Measurements from ENCODE around the gene MST1R. TPM values are rescaled to one million over a fixed set of nuclear protein-coding genes. Genes with fewer than 3 reads are reported as not detected.

The MST1R gene
- total and polyA plus RNA-seq, 2 donors (not counting 3 experiments of a cell fraction or from before 2014, with no cell fraction given): 0.93 to 2.4 TPM

- DNase-seq (ENCODE audit: low read depth, low spot score) (no peak), FAIRE-seq (no peak)
- POLR2A ChIA-PET: no interaction called here
- Histone ChIP-seq H3K79me2 (ENCODE audit: control insufficient read depth, insufficient read depth, low read length) (no peaks in the 10 kb centered on the region), H3K4me2 (ENCODE audit: insufficient read depth, low read length) (no peak overlapping the region), H3K4me1 (ENCODE audit: control insufficient read depth, extremely low read depth, insufficient read depth, low read length) (no peaks in the 10 kb centered on the region), H3K27ac (ENCODE audit: insufficient read depth, low read depth, low read length) (no peak overlapping the region), H2AFZ (ENCODE audit: low read depth, low read length) (no peak overlapping the region), H3K9me1 (replicated peaks; ENCODE audit: control insufficient read depth, extremely low read depth, insufficient read depth, low read length) (no peaks in the 10 kb centered on the region), H3K27me3 (ENCODE audit: control insufficient read depth in 2 of 2, insufficient read depth in 2 of 2, low read length in 2 of 2) (peaks cover 7 to 8% of the 10 kb centered on the region in 2 experiments), H4K20me1 (replicated peaks; ENCODE audit: control insufficient read depth, extremely low read depth, insufficient read depth, low read length) (no peaks in the 10 kb centered on the region), H3K4me3 (replicated peaks in 1 of 3; ENCODE audit: insufficient read depth in 1 of 3, low read depth in 1 of 3, low read length in 3 of 3) (no peak overlapping the region), H3K36me3 (ENCODE audit: control insufficient read depth in 2 of 2, extremely low read depth in 1 of 2, insufficient read depth in 2 of 2, low read length in 2 of 2) (no peaks in the 10 kb centered on the region), H3K9me3 (replicated peaks; ENCODE audit: control insufficient read depth, insufficient read depth, low read length) (no peaks in the 10 kb centered on the region), H3K9ac (replicated peaks; ENCODE audit: extremely low read depth, insufficient read depth, low read length) (no peak overlapping the region)
- TF ChIP-seq JUN (IDR thresholded peaks at IDR 0.05; ENCODE audit: borderline replicate concordance, insufficient read depth, insufficient read length, low read depth) (no peak), CTCF (IDR thresholded peaks at IDR 0.05; ENCODE audit: extremely low read depth in 1 of 2, insufficient read depth in 1 of 2, low read depth in 1 of 2, low read length in 2 of 2) (no peak), MAX (IDR thresholded peaks at IDR 0.05; ENCODE audit: insufficient read depth, insufficient read length) (no peak), FOS (IDR thresholded peaks at IDR 0.05; ENCODE audit: borderline replicate concordance, insufficient read depth, low read length) (no peak), EZH2 (IDR thresholded peaks at IDR 0.05; ENCODE audit: borderline replicate concordance, low read depth, low read length, severe bottlenecking) (no peak), MYC (IDR thresholded peaks at IDR 0.05; ENCODE audit: low read depth, low read length) (no peak), GATA2 (IDR thresholded peaks at IDR 0.05; ENCODE audit: insufficient read depth, insufficient read length, low read depth, low read length) (no peak), POLR2AphosphoS5 (IDR thresholded peaks at IDR 0.05; ENCODE audit: insufficient read depth, low read depth, low read length) (no peak), POLR2A (IDR thresholded peaks at IDR 0.05; ENCODE audit: low read depth, low read length) (no peak)
- dilution Hi-C loops (cut with MboI; ENCODE audit: extremely low pct_ligation_motif_present, low sequenced_read_pairs): no loop called here
- BruUV-seq (replicated peaks): no TSS peak
- CTCF ChIA-PET: interaction anchor here (1.2 to 1.4 kb wide), 2 partner anchors 12 to 42 kb away, joined by 5 read pairs; no protein-coding TSS in a partner anchor
- intact Hi-C loops (cut with micrococcal nuclease): no loop called here
Measured at GRCh38 chr3:49880581-49881315, 22.9 kb downstream of the MST1R start.
